Measurements from ENCODE around the gene GTF2A1. TPM values are rescaled to one million over a fixed set of nuclear protein-coding genes. Genes with fewer than 3 reads are reported as not detected.

GTF2A1 gene
- total and polyA plus RNA-seq, 4 donors = 4.5 to 40.8 (median 16.7) TPM

DNA sequence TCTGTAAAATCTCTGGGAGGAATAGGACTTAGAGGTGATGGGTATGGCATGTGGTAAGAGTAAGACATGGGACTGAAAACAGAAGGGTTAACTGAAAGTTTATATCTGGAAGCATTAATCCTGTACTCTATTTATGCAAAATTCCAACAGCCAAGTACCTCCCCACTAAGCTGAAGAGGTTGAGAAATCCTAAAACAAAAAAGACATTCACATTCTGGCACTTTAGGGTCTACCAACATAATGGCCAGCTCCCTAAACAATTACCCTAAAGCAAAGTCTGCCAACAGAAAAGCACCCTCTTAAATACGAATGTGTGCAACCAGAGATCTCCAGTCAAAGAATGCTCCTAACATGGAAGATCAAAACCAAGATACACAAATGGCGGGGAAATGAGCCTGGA, 87.4 kb downstream of the GTF2A1 start:
- ATAC-seq (ENCODE audit: insufficient read depth, low FRiP score) = no peak
- Histone ChIP-seq H3K27me3 (ENCODE audit: control insufficient read depth in 3 of 3, insufficient read depth in 3 of 3, low read length in 2 of 3) (no peaks in the 10 kb centered on the region), H3K4me3 (no peak overlapping the region), H3K27ac (ENCODE audit: low read depth in 1 of 2, low read length in 1 of 2) (no peak overlapping the region), H3K4me1 (ENCODE audit: control insufficient read depth in 5 of 5, insufficient read depth in 5 of 5, low read length in 5 of 5) (no peaks in the 10 kb centered on the region), H3K36me3 (ENCODE audit: control insufficient read depth in 4 of 4, insufficient read depth in 4 of 4, low read length in 4 of 4) (no peaks in the 10 kb centered on the region), H3K9me3 (ENCODE audit: control insufficient read depth in 4 of 4, insufficient read depth in 3 of 4, low read length in 3 of 4) (peaks cover 0 to 2% (median 0%) of the 10 kb centered on the region in 4 donors), H3K9ac (ENCODE audit: insufficient read depth in 1 of 2, low read length in 2 of 2) (no peak overlapping the region)
- 82 to 87% methylated on average over 2 of the region's 2 CpGs for WGBS, 2 donors
- DNase-seq = no peak
- TF ChIP-seq, protein P1, sequence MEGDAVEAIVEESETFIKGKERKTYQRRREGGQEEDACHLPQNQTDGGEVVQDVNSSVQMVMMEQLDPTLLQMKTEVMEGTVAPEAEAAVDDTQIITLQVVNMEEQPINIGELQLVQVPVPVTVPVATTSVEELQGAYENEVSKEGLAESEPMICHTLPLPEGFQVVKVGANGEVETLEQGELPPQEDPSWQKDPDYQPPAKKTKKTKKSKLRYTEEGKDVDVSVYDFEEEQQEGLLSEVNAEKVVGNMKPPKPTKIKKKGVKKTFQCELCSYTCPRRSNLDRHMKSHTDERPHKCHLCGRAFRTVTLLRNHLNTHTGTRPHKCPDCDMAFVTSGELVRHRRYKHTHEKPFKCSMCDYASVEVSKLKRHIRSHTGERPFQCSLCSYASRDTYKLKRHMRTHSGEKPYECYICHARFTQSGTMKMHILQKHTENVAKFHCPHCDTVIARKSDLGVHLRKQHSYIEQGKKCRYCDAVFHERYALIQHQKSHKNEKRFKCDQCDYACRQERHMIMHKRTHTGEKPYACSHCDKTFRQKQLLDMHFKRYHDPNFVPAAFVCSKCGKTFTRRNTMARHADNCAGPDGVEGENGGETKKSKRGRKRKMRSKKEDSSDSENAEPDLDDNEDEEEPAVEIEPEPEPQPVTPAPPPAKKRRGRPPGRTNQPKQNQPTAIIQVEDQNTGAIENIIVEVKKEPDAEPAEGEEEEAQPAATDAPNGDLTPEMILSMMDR (IDR thresholded peaks at IDR 0.05; ENCODE audit: control extremely low read depth, extremely low read depth) = no peak

DNA sequence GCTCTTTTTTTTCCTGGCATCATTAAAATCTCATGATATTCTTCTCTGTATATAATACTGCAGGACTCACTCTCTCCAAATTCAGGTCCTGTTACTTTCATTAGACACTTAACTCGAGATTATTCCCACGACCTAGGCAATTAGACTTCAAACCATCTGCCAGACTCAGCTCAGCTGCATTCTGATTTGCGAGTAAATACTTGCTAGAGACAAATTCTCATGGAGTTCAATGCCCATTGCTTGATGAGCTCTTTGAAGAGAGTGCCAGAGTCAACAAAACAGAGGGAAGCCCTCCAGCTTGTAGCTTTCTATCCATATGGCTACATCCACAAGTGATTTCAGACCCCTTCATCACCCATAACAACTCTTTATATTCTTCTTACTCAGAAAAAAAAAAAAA, 88.3 kb downstream of the GTF2A1 start:
- Histone ChIP-seq H3K36me3 (ENCODE audit: control insufficient read depth in 4 of 4, insufficient read depth in 4 of 4, low read length in 4 of 4) (no peaks in the 10 kb centered on the region), H3K27ac (ENCODE audit: low read depth in 1 of 2, low read length in 1 of 2) (no peak overlapping the region), H3K27me3 (ENCODE audit: control insufficient read depth in 3 of 3, insufficient read depth in 3 of 3, low read length in 2 of 3) (no peaks in the 10 kb centered on the region), H3K9ac (ENCODE audit: insufficient read depth in 1 of 2, low read length in 2 of 2) (no peak overlapping the region), H3K4me1 (ENCODE audit: control insufficient read depth in 5 of 5, insufficient read depth in 5 of 5, low read length in 5 of 5) (no peaks in the 10 kb centered on the region), H3K4me3 (no peak overlapping the region), H3K9me3 (ENCODE audit: control insufficient read depth in 4 of 4, insufficient read depth in 3 of 4, low read length in 3 of 4) (peaks cover 0 to 3% (median 0%) of the 10 kb centered on the region in 4 donors)
- no peak for ATAC-seq (ENCODE audit: insufficient read depth, low FRiP score)
- peak; percentile 13 to 57 (median 33) for DNase-seq
- TF ChIP-seq, protein P1 (IDR thresholded peaks at IDR 0.05; ENCODE audit: control extremely low read depth, extremely low read depth) = no peak
- WGBS, 2 donors = 47 to 66% methylated on average over 3 of the region's 3 CpGs

DNA sequence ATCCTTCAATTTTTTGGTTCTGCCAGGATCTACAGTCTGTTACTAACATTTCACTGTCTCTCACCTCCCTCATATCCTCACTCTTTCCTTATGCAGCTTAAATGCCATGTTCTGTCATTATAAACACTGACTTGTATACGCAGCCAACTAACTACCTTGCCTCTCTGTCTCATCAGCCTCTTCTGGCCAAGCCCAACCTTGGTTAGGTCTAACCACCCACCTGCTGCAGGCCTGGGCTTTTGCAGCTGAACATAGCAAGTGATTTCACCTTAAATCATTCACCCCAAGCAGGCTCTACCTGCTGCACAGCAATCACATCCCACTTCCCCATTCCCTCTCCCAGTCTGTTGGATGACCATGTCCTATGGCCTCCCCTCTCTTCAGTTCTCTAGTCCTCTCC, 91.5 kb downstream of the GTF2A1 start:
- WGBS, 2 donors = 93% methylated on average over 1 of the region's 1 CpG

More for the DNA sequence above, 91.5 kb downstream of the GTF2A1 start:
- Histone ChIP-seq H3K4me1 (ENCODE audit: control insufficient read depth in 5 of 5, insufficient read depth in 5 of 5, low read length in 5 of 5) (no peaks in the 10 kb centered on the region), H3K4me3 (no peak overlapping the region), H3K27me3 (ENCODE audit: control insufficient read depth in 3 of 3, insufficient read depth in 3 of 3, low read length in 2 of 3) (no peaks in the 10 kb centered on the region), H3K27ac (ENCODE audit: low read depth in 1 of 2, low read length in 1 of 2) (no peak overlapping the region), H3K36me3 (ENCODE audit: control insufficient read depth in 4 of 4, insufficient read depth in 4 of 4, low read length in 4 of 4) (no peaks in the 10 kb centered on the region), H3K9ac (ENCODE audit: insufficient read depth in 1 of 2, low read length in 2 of 2) (no peak overlapping the region), H3K9me3 (ENCODE audit: control insufficient read depth in 4 of 4, insufficient read depth in 3 of 4, low read length in 3 of 4) (peaks cover 0 to 3% (median 0%) of the 10 kb centered on the region in 4 donors)
- ATAC-seq (ENCODE audit: insufficient read depth, low FRiP score) = no peak
- no peak for DNase-seq
- TF ChIP-seq, protein P1 (IDR thresholded peaks at IDR 0.05; ENCODE audit: control extremely low read depth, extremely low read depth) = no peak

Measured in lung (tissue), 12 donors.